ENCODE results near the gene C1orf159.

Gene C1orf159

GRCh38 chr1:1151306-1151705, 35.4 kb upstream of the C1orf159 start:
- TF ChIP-seq MAX (IDR thresholded peaks at IDR 0.05; ENCODE audit: low read depth, low read length) (no peak), CTCF (IDR thresholded peaks at IDR 0.05; ENCODE audit: low read depth, low read length) (no peak), POLR2A (IDR thresholded peaks at IDR 0.05; ENCODE audit: extremely low read depth, insufficient read length) (no peak), MYC (IDR thresholded peaks at IDR 0.05; ENCODE audit: low read depth, low read length) (no peak)
- no peak overlapping the region for H3K4me3 ChIP-seq (ENCODE audit: low read depth, low read length)
- no peak for DNase-seq (ENCODE audit: low read depth)

- DNase-seq (ENCODE audit: low read depth) = no peak
- TF ChIP-seq POLR2A (IDR thresholded peaks at IDR 0.05; ENCODE audit: extremely low read depth, insufficient read length) (no peak), MAX (IDR thresholded peaks at IDR 0.05; ENCODE audit: low read depth, low read length) (no peak), CTCF (IDR thresholded peaks at IDR 0.05; ENCODE audit: low read depth, low read length) (no peak)
- H3K4me3 ChIP-seq (ENCODE audit: low read depth, low read length) = no peak overlapping the region
Measured at GRCh38 chr1:1150100-1150499, 34.2 kb upstream of the C1orf159 start.

GRCh38 chr1:1149416-1149815, 33.5 kb upstream of the C1orf159 start:
- TF ChIP-seq MAX (IDR thresholded peaks at IDR 0.05; ENCODE audit: low read depth, low read length) = no peak
- TF ChIP-seq CTCF (IDR thresholded peaks at IDR 0.05; ENCODE audit: low read depth, low read length) = no peak
- no peak for TF ChIP-seq POLR2A (IDR thresholded peaks at IDR 0.05; ENCODE audit: extremely low read depth, insufficient read length)
- no peak for TF ChIP-seq MYC (IDR thresholded peaks at IDR 0.05; ENCODE audit: low read depth, low read length)
- DNase-seq (ENCODE audit: low read depth) = no peak
- no peak overlapping the region for H3K4me3 ChIP-seq (ENCODE audit: low read depth, low read length)

- no peak overlapping the region for H3K4me3 ChIP-seq (ENCODE audit: low read depth, low read length)
- TF ChIP-seq POLR2A (IDR thresholded peaks at IDR 0.05; ENCODE audit: extremely low read depth, insufficient read length) = no peak
- no peak for TF ChIP-seq MYC (IDR thresholded peaks at IDR 0.05; ENCODE audit: low read depth, low read length)
- TF ChIP-seq MAX (IDR thresholded peaks at IDR 0.05; ENCODE audit: low read depth, low read length) = no peak
- TF ChIP-seq CTCF (IDR thresholded peaks at IDR 0.05; ENCODE audit: low read depth, low read length) = no peak
Measured at GRCh38 chr1:1148569-1148968, 32.7 kb upstream of the C1orf159 start.

GRCh38 chr1:1148061-1148460, 32.2 kb upstream of the C1orf159 start:
- no peak for DNase-seq (ENCODE audit: low read depth)
- no peak overlapping the region for H3K4me3 ChIP-seq (ENCODE audit: low read depth, low read length)
- TF ChIP-seq MYC (IDR thresholded peaks at IDR 0.05; ENCODE audit: low read depth, low read length) (no peak), POLR2A (IDR thresholded peaks at IDR 0.05; ENCODE audit: extremely low read depth, insufficient read length) (no peak), CTCF (IDR thresholded peaks at IDR 0.05; ENCODE audit: low read depth, low read length) (no peak), MAX (IDR thresholded peaks at IDR 0.05; ENCODE audit: low read depth, low read length) (no peak)

More at GRCh38 chr1:1148569-1148968, 32.7 kb upstream of the C1orf159 start:
- no peak for DNase-seq (ENCODE audit: low read depth)

- DNase-seq (ENCODE audit: low read depth) = no peak
- TF ChIP-seq CTCF (IDR thresholded peaks at IDR 0.05; ENCODE audit: low read depth, low read length) = no peak
- TF ChIP-seq POLR2A (IDR thresholded peaks at IDR 0.05; ENCODE audit: extremely low read depth, insufficient read length) = no peak
- TF ChIP-seq MAX (IDR thresholded peaks at IDR 0.05; ENCODE audit: low read depth, low read length) = no peak
- TF ChIP-seq MYC (IDR thresholded peaks at IDR 0.05; ENCODE audit: low read depth, low read length) = no peak
- H3K4me3 ChIP-seq (ENCODE audit: low read depth, low read length) = no peak overlapping the region
Measured at GRCh38 chr1:1146596-1146995, 30.7 kb upstream of the C1orf159 start.
